Osteocyte (in vitro differentiated cells): ENCODE measurements around the gene PLCB1. TPM values are rescaled to one million over a fixed set of nuclear protein-coding genes. Genes with fewer than 3 reads are reported as not detected.

Experiments used
- DNase-seq: peaks from one replicate; pipeline ENCODE4 v3.0.0; 2021; ENCODE audit warnings: mixed read lengths; ENCODE audit not compliant: unreplicated experiment; ENCODE audit errors: extremely low spot score
- H3K27ac Mint-ChIP-seq: one replicate; pipeline ENCODE4 v1.8.0; 2021; ENCODE audit warnings: mild to moderate bottlenecking, mixed read lengths; ENCODE audit not compliant: unreplicated experiment
- H3K27me3 Mint-ChIP-seq: one replicate; pipeline ENCODE4 v1.8.0; 2021; ENCODE audit warnings: mixed read lengths; ENCODE audit not compliant: unreplicated experiment
- H3K36me3 Mint-ChIP-seq: one replicate; pipeline ENCODE4 v1.8.0; 2021; ENCODE audit warnings: mixed read lengths; ENCODE audit not compliant: unreplicated experiment
- H3K4me1 Mint-ChIP-seq: one replicate; pipeline ENCODE4 v1.8.0; 2021; ENCODE audit warnings: mixed read lengths; ENCODE audit not compliant: unreplicated experiment
- H3K4me3 Mint-ChIP-seq: one replicate; pipeline ENCODE4 v1.8.0; 2021; ENCODE audit warnings: mild to moderate bottlenecking, moderate library complexity, mixed read lengths; ENCODE audit not compliant: unreplicated experiment
- H3K9me3 Mint-ChIP-seq: one replicate; pipeline ENCODE4 v1.8.0; 2021; ENCODE audit warnings: mixed read lengths; ENCODE audit not compliant: unreplicated experiment
- CTCF ChIP-seq: fragments of 200-600 bp; sonication (generic); IDR thresholded peaks from 2 replicates; pipeline ENCODE4 v1.5.0; 2021; ENCODE audit warnings: antibody characterized with exemption, mild to moderate bottlenecking, moderate library complexity
- total RNA-seq: library from RNA; stranded (reverse); gene quantifications from 2 replicates; pipeline ENCODE4 v1.2.1, GENCODE V29; 2021

PLCB1 gene
- total RNA-seq, 1 donor from 2014 or later = 33.3 TPM

DNA sequence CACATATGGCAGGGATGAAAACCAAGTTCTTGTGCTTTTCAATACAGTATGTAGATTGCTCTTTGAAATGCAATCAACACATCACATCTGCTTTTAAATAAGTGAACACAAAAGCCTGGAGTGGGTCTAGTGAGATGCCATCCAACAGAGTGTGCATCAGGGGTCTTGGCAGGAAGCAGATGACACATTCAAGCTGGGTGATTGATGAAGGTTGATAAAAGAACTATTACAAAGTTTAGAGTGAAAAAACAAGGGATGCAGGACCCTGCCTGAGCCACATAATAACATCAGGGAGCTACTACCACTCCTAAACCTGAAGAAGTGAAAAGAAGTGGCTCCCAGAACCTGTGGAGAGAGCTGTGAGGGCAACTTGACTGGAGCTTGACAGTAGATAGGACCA, 16.6 kb upstream of the PLCB1 start:
- DNase-seq = no peak
- Mint-ChIP-seq H3K36me3 (no peaks in the 10 kb centered on the region), H3K4me1 (peaks cover 2% of the 10 kb centered on the region), H3K27ac (no peak overlapping the region), H3K27me3 (peaks cover 6% of the 10 kb centered on the region), H3K4me3 (no peak overlapping the region), H3K9me3 (no peaks in the 10 kb centered on the region)
- no peak for TF ChIP-seq CTCF

DNA sequence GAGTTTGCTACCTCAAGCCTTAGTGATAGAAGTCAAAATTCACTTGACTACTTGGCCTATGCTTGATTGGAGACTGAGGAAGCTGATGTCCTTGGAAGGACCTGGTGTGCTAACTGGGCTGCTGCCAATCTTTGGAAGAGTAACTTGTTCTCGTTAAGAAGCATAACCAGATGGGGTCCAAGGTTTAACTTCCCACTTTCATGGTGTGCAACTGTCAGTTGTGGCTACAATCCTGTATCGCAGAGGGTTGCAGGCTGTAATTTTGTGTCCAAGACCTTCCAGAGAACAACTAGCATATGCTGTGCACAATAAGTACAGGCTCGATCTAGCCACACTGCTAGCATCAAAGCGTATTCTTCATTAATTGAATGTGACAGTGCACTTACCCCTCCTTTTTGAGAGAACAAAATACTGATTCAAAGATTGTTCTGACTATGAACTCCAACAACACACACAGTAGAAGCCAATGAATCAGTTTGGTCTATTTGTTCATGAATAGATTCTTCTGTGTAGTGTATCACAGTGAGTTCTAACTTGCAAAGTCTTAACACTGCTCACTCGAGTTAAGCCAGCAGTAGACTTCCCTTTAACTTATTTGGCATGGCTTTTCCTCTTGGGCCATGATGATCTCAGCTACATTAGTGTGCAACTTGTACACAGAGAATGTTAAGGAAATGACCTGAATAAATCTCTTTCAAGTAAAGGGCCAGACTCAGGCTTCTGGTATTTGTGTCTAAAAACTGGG, 15.8 kb upstream of the PLCB1 start:
- H3K36me3 Mint-ChIP-seq = no peaks in the 10 kb centered on the region
- H3K27me3 Mint-ChIP-seq = peaks cover 10% of the 10 kb centered on the region
- H3K4me1 Mint-ChIP-seq = peaks cover 2% of the 10 kb centered on the region
- no peak for TF ChIP-seq CTCF
- no peak overlapping the region for H3K4me3 Mint-ChIP-seq
- H3K27ac Mint-ChIP-seq = no peak overlapping the region
- DNase-seq = no peak
- no peaks in the 10 kb centered on the region for H3K9me3 Mint-ChIP-seq

DNA sequence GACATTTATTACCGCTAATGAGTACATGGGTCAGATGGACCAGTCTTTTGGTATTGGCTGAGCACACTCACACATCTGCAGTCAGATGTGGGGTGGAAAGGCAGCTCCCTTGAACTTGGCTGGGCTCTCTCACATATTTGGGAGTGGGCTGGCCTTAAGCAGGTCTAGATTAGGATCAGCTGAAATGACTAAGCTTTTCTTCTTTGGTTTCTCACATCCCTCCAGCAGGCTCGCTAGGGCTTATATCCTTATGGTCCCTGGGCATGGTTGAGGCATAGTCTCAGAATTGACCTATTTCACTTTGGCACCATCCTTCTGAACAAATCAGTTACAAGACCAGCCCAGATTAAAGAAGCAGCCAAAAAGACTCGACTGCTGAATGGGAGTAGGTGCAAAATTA, 14.4 kb upstream of the PLCB1 start:
- no peak for DNase-seq
- Mint-ChIP-seq H3K36me3 (no peaks in the 10 kb centered on the region), H3K9me3 (no peaks in the 10 kb centered on the region), H3K4me1 (peaks cover 2% of the 10 kb centered on the region), H3K27ac (no peak overlapping the region), H3K4me3 (no peak overlapping the region), H3K27me3 (peaks cover 10% of the 10 kb centered on the region)
- TF ChIP-seq CTCF = no peak

DNA sequence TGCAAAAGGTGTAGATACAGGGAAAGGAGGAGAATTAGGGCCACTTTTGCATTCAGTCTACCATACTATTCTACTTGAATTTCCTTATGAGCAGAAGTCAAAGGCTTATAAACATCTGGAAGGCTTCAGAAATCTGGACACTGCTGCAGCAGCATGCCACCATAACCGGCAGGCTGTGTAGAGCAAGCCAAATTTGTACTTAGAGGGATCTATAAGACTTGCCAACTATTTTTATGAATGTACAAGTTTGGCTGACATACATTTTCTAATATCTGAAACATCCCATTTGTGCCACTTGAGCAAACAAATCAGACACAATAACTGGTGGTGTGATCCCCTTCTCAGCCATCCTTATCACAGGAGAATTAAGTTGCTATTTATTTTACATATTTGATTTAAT, 14.0 kb upstream of the PLCB1 start:
- Mint-ChIP-seq H3K9me3 (no peaks in the 10 kb centered on the region), H3K4me3 (no peak overlapping the region)
- no peak for DNase-seq

DNA sequence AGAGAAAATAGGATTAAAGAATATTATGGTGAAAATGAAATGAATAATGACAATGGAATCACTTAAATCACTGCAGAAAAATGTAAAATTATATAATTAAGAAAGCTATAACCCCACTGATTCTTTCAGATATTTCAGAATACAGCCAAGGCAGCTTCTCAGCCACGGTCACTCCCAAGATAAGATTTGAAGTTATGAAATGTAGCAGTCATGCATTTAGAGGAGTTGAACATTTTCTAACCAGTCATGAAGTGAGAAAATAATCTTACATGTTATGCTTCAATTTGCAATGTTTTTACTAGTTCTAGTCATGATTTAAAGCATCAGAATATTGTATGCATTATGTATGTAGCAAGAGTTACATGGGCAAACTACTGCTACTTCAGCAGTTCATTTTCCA, 13.3 kb upstream of the PLCB1 start:
- H3K27me3 Mint-ChIP-seq = peaks cover 10% of the 10 kb centered on the region
- H3K4me1 Mint-ChIP-seq = peaks cover 2% of the 10 kb centered on the region
- no peak overlapping the region for H3K4me3 Mint-ChIP-seq
- no peak for DNase-seq
- H3K9me3 Mint-ChIP-seq = no peaks in the 10 kb centered on the region
- no peak for TF ChIP-seq CTCF
- no peaks in the 10 kb centered on the region for H3K36me3 Mint-ChIP-seq
- no peak overlapping the region for H3K27ac Mint-ChIP-seq

More for the DNA sequence above, 14.0 kb upstream of the PLCB1 start:
- Mint-ChIP-seq H3K27me3 (peaks cover 10% of the 10 kb centered on the region), H3K4me1 (peaks cover 2% of the 10 kb centered on the region), H3K27ac (no peak overlapping the region), H3K36me3 (no peaks in the 10 kb centered on the region)
- TF ChIP-seq CTCF = no peak
